IPS DF 6.9 (cell line): Measurements from ENCODE around the gene C1QL1.

ENCODE experiments used
- DNase-seq: peaks from one replicate; pipeline ENCODE4 v3.0.0-alpha.2; 2013; ENCODE audit warnings: low read depth, low spot score
- H3K27ac ChIP-seq: one replicate; pipeline ENCODE4 v1.5.1; 2013; ENCODE audit warnings: low read length, control low read depth
- H3K27me3 ChIP-seq: 2 replicates; pipeline ENCODE4 v1.6.1; 2013; ENCODE audit warnings: mild to moderate bottlenecking, low read length; ENCODE audit not compliant: control insufficient read depth, insufficient read depth
- H3K36me3 ChIP-seq: 2 replicates; pipeline ENCODE4 v1.6.1; 2013; ENCODE audit warnings: low read length; ENCODE audit not compliant: control insufficient read depth, insufficient read depth
- H3K4me1 ChIP-seq: 2 replicates; pipeline ENCODE4 v1.6.1; 2013; ENCODE audit warnings: low read length; ENCODE audit not compliant: control insufficient read depth, insufficient read depth
- H3K4me3 ChIP-seq: 2 replicates; pipeline ENCODE4 v1.5.1; 2013; ENCODE audit warnings: mild to moderate bottlenecking, low read length
- H3K9me3 ChIP-seq: 2 replicates; pipeline ENCODE4 v1.6.1; 2013; ENCODE audit warnings: low read length, inconsistent platforms; ENCODE audit not compliant: control insufficient read depth, insufficient read depth
- WGBS: extraction: QIAGEN DNeasy Blood & Tissue Kit; methylation state at CpG from one replicate; pipeline ENCODE4 v1.1.7; 2013; ENCODE audit warnings: mixed read lengths, missing lambda C conversion rate; ENCODE audit not compliant: insufficient read length, insufficient coverage; 5-methylcytosine and 5-hydroxymethylcytosine counted together

Gene C1QL1

GRCh38 chr17:44989552-44990138 is 21.5 kb upstream of the C1QL1 start:
- peaks cover 5% of the 10 kb centered on the region; the same call in 1 of the 2 replicates for H3K4me1 ChIP-seq
- no peak overlapping the region for H3K27ac ChIP-seq
- H3K4me3 ChIP-seq = no peak overlapping the region
- no peaks in the 10 kb centered on the region for H3K9me3 ChIP-seq
- WGBS = no CpG with 5 or more reads among the region's 17 CpGs
- no peaks in the 10 kb centered on the region for H3K27me3 ChIP-seq
- no peak for DNase-seq
- H3K36me3 ChIP-seq = no peaks in the 10 kb centered on the region

- DNase-seq = no peak
- H3K27ac ChIP-seq = no peak overlapping the region
- peaks cover 5% of the 10 kb centered on the region; the same call in 1 of the 2 replicates for H3K4me1 ChIP-seq
- H3K27me3 ChIP-seq = no peaks in the 10 kb centered on the region
- no CpG with 5 or more reads among the region's 34 CpGs for WGBS
- H3K4me3 ChIP-seq = no peak overlapping the region
- H3K9me3 ChIP-seq = no peaks in the 10 kb centered on the region
- no peaks in the 10 kb centered on the region for H3K36me3 ChIP-seq
These were observed 20.2 kb upstream of the C1QL1 start for GRCh38 chr17:44988044-44988942.

- Histone ChIP-seq H3K4me3 (no peak overlapping the region), H3K27ac (no peak overlapping the region), H3K36me3 (no peaks in the 10 kb centered on the region), H3K27me3 (no peaks in the 10 kb centered on the region), H3K9me3 (no peaks in the 10 kb centered on the region), H3K4me1 (0 out of 2 replicates have a peak, but pooled peaks cover 3% of the 10 kb centered on the region)
- WGBS = no CpG with 5 or more reads among the region's 4 CpGs
- DNase-seq = no peak
These were observed 15.5 kb upstream of the C1QL1 start for GRCh38 chr17:44983563-44983962.

GRCh38 chr17:44982113-44982702 is 14.1 kb upstream of the C1QL1 start:
- 100% methylated on average over 1 of the region's 3 CpGs for WGBS
- no peak for DNase-seq
- Histone ChIP-seq H3K4me3 (no peak overlapping the region), H3K27me3 (no peaks in the 10 kb centered on the region), H3K36me3 (no peaks in the 10 kb centered on the region), H3K27ac (no peak overlapping the region), H3K9me3 (no peaks in the 10 kb centered on the region), H3K4me1 (peaks cover 6% of the 10 kb centered on the region; the same call in 1 of the 2 replicates)

- H3K27ac ChIP-seq = no peak overlapping the region
These were observed 13.3 kb upstream of the C1QL1 start for GRCh38 chr17:44981221-44981968.

GRCh38 chr17:44979426-44979995 is 11.4 kb upstream of the C1QL1 start:
- no peak overlapping the region for H3K27ac ChIP-seq
- no CpG with 5 or more reads among the region's 9 CpGs for WGBS
- H3K27me3 ChIP-seq = no peaks in the 10 kb centered on the region
- no peaks in the 10 kb centered on the region for H3K36me3 ChIP-seq
- peaks cover 4% of the 10 kb centered on the region; the same call in 1 of the 2 replicates for H3K4me1 ChIP-seq
- no peaks in the 10 kb centered on the region for H3K9me3 ChIP-seq
- DNase-seq = no peak
- no peak overlapping the region for H3K4me3 ChIP-seq

More at GRCh38 chr17:44981221-44981968, 13.3 kb upstream of the C1QL1 start:
- Histone ChIP-seq H3K4me3 (no peak overlapping the region), H3K27me3 (no peaks in the 10 kb centered on the region), H3K4me1 (peaks cover 4% of the 10 kb centered on the region; the same call in 1 of the 2 replicates), H3K9me3 (no peaks in the 10 kb centered on the region), H3K36me3 (no peaks in the 10 kb centered on the region)
- no CpG with 5 or more reads among the region's 12 CpGs for WGBS
- DNase-seq = no peak

- DNase-seq = no peak
- H3K4me3 ChIP-seq = no peak overlapping the region
- no peaks in the 10 kb centered on the region for H3K27me3 ChIP-seq
- H3K4me1 ChIP-seq = peaks cover 4% of the 10 kb centered on the region; the same call in 1 of the 2 replicates
- H3K36me3 ChIP-seq = no peaks in the 10 kb centered on the region
- H3K9me3 ChIP-seq = no peaks in the 10 kb centered on the region
- no peak overlapping the region for H3K27ac ChIP-seq
- no CpG with 5 or more reads among the region's 5 CpGs for WGBS
These were observed 10.7 kb upstream of the C1QL1 start for GRCh38 chr17:44978807-44979206.

- Histone ChIP-seq H3K36me3 (no peaks in the 10 kb centered on the region), H3K27ac (no peak overlapping the region)
- no CpG with 5 or more reads among the region's 7 CpGs for WGBS
These were observed 9.9 kb upstream of the C1QL1 start for GRCh38 chr17:44977814-44978550.

GRCh38 chr17:44977065-44977464 is 9.0 kb upstream of the C1QL1 start:
- Histone ChIP-seq H3K27me3 (no peaks in the 10 kb centered on the region), H3K36me3 (no peaks in the 10 kb centered on the region), H3K27ac (no peak overlapping the region), H3K4me1 (peaks cover 6% of the 10 kb centered on the region; the same call in 1 of the 2 replicates), H3K4me3 (no peak overlapping the region), H3K9me3 (no peaks in the 10 kb centered on the region)
- DNase-seq = no peak
- no CpG with 5 or more reads among the region's 3 CpGs for WGBS

More at GRCh38 chr17:44977814-44978550, 9.9 kb upstream of the C1QL1 start:
- Histone ChIP-seq H3K9me3 (no peaks in the 10 kb centered on the region), H3K4me1 (peaks cover 4% of the 10 kb centered on the region; the same call in 1 of the 2 replicates), H3K4me3 (no peak overlapping the region), H3K27me3 (no peaks in the 10 kb centered on the region)
- DNase-seq = no peak
